Activated CD4-positive, alpha-beta T cell treated with anti-CD3 and anti-CD28 coated beads for 1 hour (primary cell): Measurements from ENCODE around the gene RTP3.

Experiments
- DNase-seq: peaks from one replicate; pipeline ENCODE4 v3.0.0-alpha.2; 2020

Gene RTP3

DNA sequence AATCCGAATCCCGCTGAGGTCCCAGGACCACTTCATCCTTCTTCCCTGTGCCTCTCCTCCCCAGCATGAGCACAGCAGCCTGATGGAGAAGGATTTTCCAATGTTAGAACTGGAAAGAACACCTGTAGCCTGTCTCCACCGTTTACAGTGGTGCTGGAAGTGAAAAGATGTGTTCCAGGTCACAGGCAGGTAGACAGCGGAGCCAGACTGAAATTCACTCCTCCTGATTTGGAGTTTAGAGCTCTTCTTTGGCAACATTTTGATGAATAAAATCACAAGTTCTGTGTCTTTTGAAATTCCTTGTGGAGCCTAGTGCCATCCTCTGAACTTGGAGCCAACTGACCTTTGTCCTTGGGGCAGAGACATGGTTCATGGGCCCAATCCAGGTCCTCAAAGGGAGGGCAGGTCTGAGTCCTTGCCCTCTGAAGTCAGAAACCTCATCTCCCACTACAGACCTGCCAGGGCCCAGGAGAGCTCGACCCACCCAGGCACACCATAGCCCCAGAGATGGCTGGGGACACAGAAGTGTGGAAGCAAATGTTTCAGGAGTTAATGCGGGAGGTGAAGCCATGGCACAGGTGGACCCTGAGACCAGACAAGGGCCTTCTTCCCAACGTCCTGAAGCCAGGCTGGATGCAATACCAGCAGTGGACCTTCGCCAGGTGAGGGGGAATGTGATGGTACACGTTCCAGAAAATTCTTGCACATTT lies at the start of gene RTP3:
RTP3 (plus strand) TSS at position 421 of the 710 bp plus-strand sequence; CDS start at position 508, 87 bp downstream.
- DNase-seq: no peak

DNA sequence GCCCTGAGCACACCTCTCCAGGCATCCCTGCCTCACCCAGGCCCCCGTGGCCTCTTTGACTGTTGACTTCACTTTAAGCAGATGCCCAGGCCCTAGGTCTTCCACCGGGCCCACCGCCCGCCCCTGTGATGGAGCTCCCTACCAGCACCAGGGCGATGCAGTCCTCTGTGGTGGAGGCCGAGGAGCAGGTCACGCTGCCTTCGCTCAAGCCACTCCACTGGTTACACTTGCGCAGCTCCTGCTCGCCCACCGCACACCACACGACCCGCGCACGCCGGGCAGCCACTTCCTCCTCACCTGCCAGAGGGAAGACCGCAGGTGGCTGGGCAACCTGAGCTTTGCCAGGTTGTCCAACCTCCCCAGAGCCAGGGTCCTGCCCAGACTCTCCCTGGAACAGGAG lies 49.1 kb upstream of the RTP3 start:
- DNase-seq: no peak

DNA sequence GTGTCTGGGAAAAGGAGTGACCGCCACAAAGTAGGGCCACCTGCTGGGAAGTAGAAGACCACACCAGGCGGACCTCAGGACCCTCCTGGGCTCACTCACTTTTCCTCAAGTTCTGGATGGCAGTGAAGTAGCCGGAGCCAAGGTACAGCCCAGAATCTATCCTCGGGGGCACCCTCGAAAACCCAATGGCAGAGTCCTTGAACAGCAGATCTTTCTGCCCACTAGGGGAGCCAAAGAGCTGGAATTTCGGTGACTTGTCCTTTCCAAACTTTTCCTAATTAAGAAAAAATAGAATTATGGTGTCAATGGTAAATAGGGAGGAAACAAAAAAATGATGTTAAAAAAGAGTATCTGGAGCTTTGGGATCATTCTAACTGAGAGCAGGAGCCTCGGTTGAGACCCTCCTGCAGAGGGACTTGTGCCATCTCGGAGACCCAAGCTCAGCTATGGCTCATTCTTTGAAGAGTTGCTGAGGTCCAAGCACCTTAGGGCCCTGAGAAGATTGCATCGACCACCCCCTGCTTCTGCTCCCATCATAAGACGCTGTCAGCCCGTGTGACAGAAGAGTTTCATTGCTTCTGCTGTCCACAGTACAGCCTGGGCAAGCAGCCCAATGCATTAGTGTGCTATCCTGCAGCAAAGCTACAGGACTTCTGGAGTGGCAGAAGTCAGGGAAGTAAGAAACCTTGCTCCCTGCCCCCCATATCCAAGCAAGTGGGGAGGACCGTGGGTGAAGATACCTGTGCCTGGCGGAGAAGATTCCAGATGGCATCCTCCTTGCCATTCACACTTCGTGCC lies 47.8 kb upstream of the RTP3 start:
- no peak for DNase-seq

DNA sequence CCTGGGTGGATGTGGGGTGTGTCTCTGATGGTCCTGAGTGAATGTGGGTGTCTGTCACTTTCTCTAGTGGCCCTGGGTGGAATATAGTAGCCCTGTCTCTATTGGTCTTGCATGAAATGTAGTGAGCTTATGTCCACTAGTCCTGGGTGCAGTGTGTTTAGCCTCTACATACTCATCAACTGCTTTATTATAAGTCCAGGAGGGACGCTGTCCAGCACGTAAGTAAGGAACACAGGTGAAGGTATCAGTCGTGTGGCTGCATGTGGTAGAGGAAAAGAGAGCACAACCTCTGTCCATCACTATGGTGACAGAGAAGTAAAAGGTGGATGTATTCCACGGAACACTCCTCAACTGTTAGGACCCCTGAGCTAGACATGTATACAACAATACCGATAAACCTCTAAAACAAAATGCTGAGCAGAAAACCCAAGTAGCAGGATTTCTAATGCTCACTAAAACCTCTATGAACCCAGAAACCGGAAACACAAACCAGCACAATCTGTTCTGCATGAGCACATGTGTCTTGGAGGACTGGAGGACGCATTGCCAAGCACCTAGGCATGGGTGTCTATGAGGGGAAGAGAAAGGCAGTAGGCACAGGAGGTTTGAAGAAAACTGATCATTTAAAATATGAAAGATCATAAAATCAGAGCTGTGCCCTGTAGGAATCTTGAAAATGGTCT lies 44.1 kb upstream of the RTP3 start:
- DNase-seq: no peak

DNA sequence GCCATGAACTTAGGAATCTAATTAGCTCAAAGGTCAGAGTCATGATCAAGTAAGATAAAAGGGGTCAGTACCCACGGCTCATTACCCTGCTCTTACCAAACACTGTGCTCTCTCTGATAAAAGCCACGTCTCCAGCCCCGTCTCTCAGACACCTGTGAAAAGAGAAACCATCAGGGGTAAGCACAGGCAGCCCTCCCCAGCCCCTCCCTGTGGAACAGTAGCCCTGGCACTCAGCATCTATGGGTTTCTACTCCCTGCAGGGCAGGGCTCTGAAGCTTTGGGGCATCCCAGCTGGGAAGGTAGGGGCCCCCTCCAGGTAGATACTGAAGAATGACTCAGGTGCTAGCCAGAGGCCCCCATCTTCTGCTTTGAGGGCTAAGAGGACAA lies 43.6 kb upstream of the RTP3 start:
- no peak for DNase-seq

DNA sequence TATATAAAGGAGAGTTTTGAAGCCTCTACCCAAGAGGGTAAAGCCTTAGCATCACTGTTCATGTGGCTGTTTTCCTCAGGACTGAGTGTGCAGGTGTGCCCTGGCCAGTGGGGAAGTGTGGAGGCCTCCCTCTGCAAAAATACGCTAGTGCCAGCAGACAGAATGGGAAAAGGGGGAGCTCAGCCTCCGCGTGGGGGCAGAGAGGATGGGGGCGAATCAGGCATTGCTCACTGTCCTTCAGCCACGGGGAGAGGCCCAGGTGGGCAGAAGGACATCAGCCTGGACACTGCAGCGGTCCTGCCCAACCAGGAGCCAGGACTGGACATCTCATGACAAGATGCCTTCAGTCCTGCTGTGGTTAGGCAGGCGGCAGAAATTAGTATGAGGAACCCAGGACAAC lies 43.2 kb upstream of the RTP3 start:
- no peak for DNase-seq

DNA sequence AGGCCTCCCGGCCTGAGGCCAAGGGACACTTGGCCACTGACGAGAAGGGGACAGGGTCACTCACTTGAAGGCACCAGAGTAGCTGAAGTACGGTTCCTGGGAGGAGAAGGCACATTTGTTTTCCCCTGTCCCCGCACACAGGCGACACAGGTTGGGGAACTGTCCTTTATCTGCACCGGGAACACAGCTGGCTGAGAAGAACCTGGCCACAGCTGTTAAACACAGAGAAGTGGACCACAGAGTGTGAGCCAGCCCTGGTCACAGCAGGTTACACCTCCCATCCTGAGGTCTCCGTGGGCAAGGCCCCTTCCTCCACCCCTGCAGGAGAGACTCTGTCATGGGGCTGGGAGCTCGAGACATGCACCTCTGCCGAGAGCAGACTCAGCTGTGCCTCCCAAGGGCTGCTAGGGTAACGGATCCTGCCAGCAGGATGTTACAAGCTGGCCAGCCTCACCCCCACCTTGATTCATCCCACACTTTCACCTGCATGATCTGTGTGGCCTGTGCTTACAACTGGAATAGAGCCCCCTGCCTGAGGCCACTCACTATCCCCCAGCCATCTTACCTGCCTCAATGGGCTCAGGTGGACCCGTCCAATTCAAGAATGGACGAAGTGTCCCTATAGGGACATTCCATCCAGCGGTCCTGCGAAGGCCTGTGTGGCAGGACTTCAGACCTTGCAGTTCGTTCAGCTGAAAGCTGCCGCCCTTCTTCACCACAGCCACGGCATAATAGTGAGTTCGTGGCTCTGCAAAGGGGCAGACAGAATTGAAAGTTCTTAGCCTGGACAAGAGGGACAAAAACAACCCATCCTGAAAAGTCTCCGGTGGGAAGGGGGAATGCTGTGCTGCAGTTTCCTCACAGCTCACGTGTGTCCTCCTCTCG lies 42.3 kb upstream of the RTP3 start:
- DNase-seq: no peak

DNA sequence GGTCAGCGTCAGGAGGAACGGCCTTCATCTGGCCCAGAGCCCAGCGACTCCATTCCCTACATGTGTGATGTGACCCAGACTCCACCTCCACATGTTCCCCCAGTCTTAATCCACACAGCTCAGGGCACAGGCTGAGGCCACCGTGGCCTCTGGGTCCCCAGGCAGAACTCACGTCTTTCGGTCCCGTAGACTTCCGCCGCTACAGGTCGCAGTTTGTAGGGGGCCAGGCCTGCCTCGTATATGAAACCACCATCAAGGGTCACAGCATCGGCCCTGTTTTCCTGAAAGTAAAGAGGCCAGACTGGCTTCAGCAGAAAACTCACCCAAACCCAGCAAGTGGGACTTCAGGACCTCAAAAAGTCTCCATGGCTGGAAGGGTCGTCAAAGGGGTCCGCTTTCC lies 41.7 kb upstream of the RTP3 start:
- no peak for DNase-seq

DNA sequence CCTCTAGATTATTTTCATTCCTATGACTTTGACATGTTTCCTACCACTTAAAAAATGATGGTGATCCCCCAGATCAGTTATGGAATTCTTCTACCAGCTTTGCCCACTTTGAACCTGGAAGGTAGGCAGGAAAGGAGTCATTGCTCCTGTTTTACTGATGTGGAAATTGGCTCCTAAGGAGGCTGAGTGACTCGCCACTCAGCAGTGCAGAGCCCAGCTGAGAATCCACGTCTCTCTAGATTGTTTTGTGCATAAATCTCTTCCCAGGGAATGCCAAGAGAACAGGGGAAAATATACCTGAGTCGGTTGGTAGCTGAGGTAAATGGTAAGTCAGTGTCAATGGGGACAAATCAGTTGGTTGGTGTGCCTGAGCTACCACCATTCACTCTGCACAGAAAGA lies 37.7 kb upstream of the RTP3 start:
- DNase-seq: no peak

DNA sequence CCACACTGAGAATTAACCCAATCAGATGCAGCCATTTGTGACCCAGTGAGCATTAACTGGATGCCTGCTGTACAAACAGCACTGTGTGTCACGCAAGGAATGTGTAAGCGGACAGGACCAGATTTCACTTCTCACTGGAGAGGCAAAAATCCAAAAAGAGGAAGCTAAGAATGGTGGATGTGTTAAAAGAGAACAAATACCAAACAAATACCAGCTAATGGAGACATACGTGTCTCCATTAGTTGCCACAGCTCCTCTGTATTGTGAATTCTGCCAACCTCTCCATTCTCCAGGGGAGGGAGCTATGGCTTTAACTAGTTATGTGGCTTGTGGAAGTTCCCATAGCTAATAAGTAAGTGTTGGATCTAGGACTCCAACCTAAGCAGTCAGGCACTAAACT lies 35.7 kb upstream of the RTP3 start:
- no peak for DNase-seq

DNA sequence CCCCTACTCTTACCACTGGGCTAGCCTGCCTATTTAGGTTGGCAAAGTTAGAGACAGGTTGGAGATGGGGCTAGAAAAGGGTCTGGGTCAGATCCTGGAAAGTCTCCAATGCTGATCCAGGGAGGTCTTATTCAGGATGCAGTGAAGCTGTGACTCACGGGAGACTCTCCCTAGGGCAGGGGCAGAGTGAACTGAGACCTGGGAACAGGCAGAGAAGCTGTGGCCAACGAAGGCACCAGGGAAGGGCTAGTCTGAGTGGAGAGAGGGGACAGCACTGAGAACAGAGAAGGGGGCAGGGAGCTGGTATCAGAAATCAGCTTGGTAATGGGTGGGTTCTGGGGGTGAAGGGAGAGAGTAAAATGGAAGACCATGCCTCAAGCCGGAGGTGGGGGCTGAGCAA lies 35.3 kb upstream of the RTP3 start:
- DNase-seq: no peak

DNA sequence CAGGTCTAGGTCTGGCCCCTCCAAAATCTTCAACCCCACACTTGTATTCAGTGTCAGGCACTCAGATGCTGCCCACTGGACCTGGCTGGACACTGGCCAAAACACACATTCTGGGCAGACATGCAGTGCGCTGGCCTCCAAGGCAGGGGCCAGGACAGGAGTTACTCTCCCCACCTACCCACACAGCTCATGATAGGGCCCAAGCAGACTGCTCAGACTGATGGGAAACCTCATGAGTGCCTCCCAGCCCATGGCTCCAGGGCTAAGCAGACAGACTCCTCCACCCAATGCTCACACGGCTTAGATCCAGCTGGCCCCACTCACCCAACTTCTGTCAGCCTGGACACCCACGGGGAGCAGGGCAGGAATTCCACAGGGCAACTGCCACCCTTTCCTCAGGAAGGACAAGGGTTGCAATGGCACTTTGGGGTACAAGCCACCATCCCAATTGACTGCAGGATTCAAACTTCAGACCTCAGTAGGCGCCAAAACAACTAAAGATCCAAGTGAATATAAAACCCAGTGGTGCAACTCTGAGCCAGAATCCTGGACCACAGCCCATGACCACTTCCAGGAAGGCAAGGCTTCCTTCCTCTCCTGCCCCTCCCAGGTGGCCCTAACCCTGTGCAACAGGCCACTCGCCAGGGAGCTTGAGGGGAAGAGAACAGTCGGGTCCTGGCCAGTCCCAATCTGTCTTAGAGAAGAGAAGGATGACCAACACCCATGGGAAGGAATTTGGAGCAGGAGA lies 34.5 kb upstream of the RTP3 start:
- DNase-seq: no peak

DNA sequence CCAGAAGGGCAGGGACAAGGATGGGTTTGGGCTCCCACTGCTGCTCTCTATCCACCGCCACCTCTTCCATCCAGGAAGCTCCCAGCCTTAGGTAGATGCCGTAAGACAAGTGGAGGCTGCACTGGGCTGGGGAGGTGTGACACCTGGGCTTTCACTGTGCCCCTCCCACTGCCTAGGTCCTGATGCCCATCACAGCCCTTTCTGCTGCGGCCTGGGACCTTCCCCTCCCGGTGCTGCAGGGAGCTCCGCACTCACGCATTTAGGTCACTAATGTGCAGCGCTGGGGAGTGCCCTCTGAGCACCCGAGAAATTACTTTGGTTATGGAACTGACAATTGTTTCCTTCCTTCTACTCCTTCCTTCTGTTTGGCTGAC lies 33.9 kb upstream of the RTP3 start:
- no peak for DNase-seq

DNA sequence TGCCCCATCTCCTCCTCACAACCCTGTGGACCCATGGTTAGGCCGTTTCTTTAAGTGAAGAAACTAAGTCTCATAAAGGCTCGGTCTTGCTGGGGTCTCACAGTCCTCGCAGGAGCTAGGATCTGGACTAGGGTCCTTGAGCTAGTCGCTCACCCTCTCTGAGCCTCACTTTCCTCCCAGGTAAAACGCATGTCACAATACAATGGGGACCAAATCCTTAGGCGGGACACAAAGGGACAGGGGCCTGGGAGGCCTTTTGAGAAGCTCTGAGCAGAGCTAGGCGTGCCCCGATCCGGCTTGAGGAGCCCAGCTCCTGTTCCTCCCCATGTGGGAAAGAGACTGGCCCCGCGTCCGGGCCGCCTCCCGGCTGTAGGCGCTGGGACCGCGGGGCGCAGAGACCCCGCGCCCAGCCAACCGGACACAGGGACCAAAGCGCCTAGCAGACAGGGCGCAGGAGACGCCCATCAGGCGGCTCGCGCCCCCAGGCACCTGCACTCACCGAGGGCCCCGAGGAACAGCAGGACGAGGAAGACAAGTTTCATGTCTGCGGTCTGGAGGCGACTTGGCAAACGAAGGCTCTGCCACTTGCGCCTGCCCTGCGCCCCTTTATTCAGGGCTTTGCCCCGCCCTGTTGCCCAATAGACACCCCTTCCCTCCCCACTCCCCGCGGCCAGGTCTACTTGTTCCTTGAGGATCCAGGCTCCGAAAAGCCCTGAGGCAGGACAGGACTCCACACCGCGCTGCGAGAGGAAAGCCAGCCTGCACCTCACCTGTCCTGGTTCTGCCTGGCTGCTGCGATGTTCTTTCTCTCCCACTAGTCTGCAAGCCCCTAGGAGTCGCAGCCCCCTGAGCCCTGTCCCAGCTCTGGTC lies 33.2 kb upstream of the RTP3 start, which contains the start of gene LTF:
LTF (minus strand) TSS at position 580 of the 870 bp plus-strand sequence; CDS start at position 542, 38 bp downstream.
- DNase-seq: no peak

DNA sequence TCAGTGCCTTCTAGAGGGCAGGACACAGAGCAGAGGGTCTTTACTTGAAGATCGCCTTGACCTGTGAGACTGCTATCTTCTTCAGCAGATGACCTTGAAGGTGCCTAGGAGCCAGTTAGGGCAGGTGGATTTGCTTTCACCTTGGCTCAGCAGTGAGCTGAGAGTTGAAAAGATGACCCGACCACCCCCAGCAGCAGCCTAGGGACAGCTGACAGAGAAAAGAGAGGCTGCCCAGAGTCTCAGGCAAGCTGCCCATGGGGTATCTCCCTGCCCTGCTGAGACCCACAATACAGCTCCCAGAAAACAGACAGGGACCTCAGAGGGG lies 32.6 kb upstream of the RTP3 start:
- DNase-seq: no peak

DNA sequence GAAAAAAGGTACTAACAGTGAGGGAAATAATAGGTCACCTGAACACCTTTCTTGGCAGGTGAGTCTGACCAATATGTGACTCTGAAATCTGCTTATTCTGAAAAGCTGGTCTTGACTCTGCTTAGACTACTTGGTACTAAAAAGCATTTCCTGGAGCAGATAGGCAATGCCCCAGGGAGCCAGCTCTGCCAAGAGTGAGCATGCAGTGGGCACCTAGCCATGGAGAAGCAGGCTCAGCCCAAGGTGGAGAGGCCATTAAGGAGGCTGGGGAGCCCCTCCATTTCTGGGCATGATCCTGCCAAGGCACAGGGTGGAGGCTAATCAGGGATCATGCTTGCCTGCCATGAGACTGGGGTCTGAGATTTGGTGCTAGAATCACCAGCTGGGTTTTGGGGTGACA lies 31.5 kb upstream of the RTP3 start:
- DNase-seq: no peak

DNA sequence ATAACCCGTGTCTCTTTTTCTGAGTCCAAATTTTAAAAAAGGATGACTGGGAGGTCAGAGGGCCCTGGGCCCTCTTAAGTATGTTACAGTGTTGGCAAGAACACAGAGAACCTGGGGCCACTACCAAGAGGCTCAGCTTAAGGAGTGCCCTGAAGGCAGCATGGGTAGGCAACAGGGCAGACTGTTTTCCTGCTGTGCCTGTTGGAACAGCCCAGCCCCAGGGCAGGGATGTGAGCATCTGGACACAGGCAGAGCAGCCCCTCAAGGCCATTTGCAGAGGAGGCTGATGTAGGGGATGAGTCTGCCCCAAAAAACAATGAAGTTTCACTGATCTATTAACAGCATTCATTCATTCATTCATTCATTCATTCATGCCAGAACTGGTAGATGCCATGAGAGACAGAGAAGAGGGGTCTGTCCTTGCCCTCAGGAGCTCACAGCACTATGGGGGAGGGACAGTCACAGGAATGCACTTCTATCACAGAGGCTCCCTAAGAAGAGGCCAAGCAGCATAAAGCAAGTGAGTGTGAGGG lies 30.8 kb upstream of the RTP3 start:
- DNase-seq: no peak

DNA sequence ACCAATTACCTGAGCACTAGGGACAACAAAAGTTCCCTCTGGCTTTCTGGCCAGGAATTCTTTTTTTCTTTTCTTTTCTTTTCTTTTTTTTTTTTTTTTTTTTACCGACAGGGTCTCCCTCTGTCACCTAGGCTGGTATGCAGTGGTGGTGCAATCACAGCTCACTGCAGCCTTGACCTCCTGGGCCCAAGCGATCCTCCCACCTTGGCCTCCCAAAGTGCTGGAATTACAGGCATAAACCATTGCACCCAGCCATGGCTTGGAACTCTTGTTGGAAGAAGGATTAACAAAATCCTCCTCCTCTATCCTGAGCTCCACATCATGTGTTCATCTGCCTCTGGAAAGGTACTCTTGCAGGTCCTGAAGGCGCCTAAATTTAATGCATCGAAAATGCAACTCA lies 30.2 kb upstream of the RTP3 start:
- DNase-seq: no peak

DNA sequence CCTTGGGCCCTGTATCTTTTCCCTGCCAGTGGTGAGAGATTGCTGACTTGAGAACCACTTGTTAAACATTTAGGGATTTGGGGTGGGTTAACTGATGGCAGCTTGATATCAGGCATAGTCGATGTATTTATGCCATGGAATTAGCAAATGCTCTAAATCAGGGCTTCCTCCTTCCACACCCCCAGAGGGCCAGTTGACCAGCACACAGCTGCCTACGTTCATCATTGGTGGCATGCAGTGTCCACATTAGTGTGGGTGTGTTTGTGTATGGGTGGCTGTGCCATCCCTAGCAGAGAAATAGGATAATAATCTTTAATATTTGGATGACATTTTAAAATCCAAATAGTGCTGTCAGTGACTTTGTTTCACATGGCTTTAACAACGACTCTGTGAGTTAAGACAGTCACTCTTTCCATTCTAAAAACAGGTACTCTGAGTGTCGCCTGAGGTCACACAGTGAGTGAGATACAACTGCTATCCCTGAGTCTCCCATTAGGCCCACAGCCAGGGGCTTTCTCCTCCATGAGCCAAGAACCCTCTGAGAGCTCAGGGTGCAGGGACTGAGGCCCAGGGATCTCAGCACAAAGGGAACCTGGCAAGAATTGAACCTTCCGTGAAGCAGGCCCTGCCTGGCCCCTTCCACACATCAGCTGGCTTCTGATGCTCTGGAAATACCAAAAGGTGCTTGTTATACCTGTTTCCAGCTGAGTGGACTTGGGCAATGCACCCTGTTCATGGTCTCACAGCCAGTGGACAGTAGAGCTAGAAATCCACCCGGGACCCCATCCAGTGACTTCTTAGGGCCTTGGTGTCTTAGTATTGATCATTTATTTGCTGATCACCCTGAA lies 28.8 kb upstream of the RTP3 start:
- no peak for DNase-seq
